ENCODE measurements around the gene TMED10.

The TMED10 gene

GRCh38 chr14:75126679-75127473 is 49.5 kb downstream of the TMED10 start, which contains the start of gene NEK9:
Gene NEK9 (minus strand): TSS chr14:75127048. CDS start chr14:75126921, 127 bp downstream.
- Histone ChIP-seq H3K4me3 (replicated peaks; ENCODE audit: low read depth, low read length) (peak within 1 kb of the TSS; percentile 89), H3K36me3 (ENCODE audit: control insufficient read depth, insufficient read depth, low read length) (no peaks in the 10 kb centered on the region; the same call in 1 of the 2 replicates), H3K27me3 (replicated peaks; ENCODE audit: control insufficient read depth, insufficient read depth, low read length) (no peaks in the 10 kb centered on the region)
- peak; percentile 89 for DNase-seq (ENCODE audit: extremely low read depth, insufficient read length)
- no peak for TF ChIP-seq CTCF (IDR thresholded peaks at IDR 0.05; ENCODE audit: insufficient read depth, low read length, poor library complexity, severe bottlenecking)

DNA sequence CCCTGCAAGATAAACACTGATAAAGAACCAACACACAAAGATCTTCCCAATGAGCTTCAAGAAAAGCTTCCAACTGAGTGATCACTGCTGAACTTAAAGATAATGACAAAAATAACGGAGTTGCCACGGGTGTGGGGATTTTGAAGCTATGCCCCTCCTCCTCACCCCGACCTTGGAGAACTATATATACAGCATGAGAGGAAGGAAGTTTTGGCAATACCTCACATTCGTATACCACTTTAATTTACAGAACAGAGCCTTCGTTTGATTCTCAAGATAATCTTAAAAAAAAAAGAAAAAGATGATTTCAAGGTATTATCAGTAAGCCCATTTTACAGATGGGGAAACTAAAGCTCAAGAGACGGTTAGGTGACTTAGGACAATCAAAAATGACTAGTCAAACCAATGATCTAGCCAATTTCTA is 50.3 kb downstream of the TMED10 start:
- Histone ChIP-seq H3K27me3 (replicated peaks; ENCODE audit: control insufficient read depth, insufficient read depth, low read length) (no peaks in the 10 kb centered on the region), H3K36me3 (ENCODE audit: control insufficient read depth, insufficient read depth, low read length) (no peaks in the 10 kb centered on the region; the same call in 1 of the 2 replicates), H3K4me3 (replicated peaks; ENCODE audit: low read depth, low read length) (peak overlapping the region; percentile 89)
- TF ChIP-seq CTCF (IDR thresholded peaks at IDR 0.05; ENCODE audit: insufficient read depth, low read length, poor library complexity, severe bottlenecking) = no peak
- DNase-seq (ENCODE audit: extremely low read depth, insufficient read length) = no peak

GRCh38 chr14:75125617-75126016 is 50.8 kb downstream of the TMED10 start:
- Histone ChIP-seq H3K4me3 (replicated peaks; ENCODE audit: low read depth, low read length) (peak overlapping the region; percentile 89), H3K27me3 (replicated peaks; ENCODE audit: control insufficient read depth, insufficient read depth, low read length) (no peaks in the 10 kb centered on the region), H3K36me3 (ENCODE audit: control insufficient read depth, insufficient read depth, low read length) (no peaks in the 10 kb centered on the region; the same call in 1 of the 2 replicates)
- TF ChIP-seq CTCF (IDR thresholded peaks at IDR 0.05; ENCODE audit: insufficient read depth, low read length, poor library complexity, severe bottlenecking) = no peak
- DNase-seq (ENCODE audit: extremely low read depth, insufficient read length) = no peak

- no peak for DNase-seq (ENCODE audit: extremely low read depth, insufficient read length)
- Histone ChIP-seq H3K27me3 (replicated peaks; ENCODE audit: control insufficient read depth, insufficient read depth, low read length) (no peaks in the 10 kb centered on the region), H3K36me3 (ENCODE audit: control insufficient read depth, insufficient read depth, low read length) (peaks cover 4% of the 10 kb centered on the region), H3K4me3 (replicated peaks; ENCODE audit: low read depth, low read length) (no peak overlapping the region)
- no peak for TF ChIP-seq CTCF (IDR thresholded peaks at IDR 0.05; ENCODE audit: insufficient read depth, low read length, poor library complexity, severe bottlenecking)
These were observed 52.4 kb downstream of the TMED10 start for GRCh38 chr14:75123991-75124390.

GRCh38 chr14:75121552-75121951 is 54.9 kb downstream of the TMED10 start:
- TF ChIP-seq CTCF (IDR thresholded peaks at IDR 0.05; ENCODE audit: insufficient read depth, low read length, poor library complexity, severe bottlenecking) = no peak
- no peaks in the 10 kb centered on the region for H3K27me3 ChIP-seq (replicated peaks; ENCODE audit: control insufficient read depth, insufficient read depth, low read length)
- no peak overlapping the region for H3K4me3 ChIP-seq (replicated peaks; ENCODE audit: low read depth, low read length)
- no peak for DNase-seq (ENCODE audit: extremely low read depth, insufficient read length)
- peaks cover 5% of the 10 kb centered on the region for H3K36me3 ChIP-seq (ENCODE audit: control insufficient read depth, insufficient read depth, low read length)

All from GM06990 (cell line).